WI38 (cell line): ENCODE data around the gene NLRP9.

Experiments
- H3K4me3 ChIP-seq: 2 replicates; pipeline ENCODE4 v1.5.1; 2011; ENCODE audit warnings: low read depth, mild to moderate bottlenecking, control low read depth, low read length
- CTCF ChIP-seq: IDR thresholded peaks from 2 replicates; pipeline ENCODE4 v1.5.1; 2012; ENCODE audit warnings: low read depth, mild to moderate bottlenecking, control low read depth, low read length

Gene NLRP9

GRCh38 chr19:55678121-55678671 is 60.0 kb downstream of the NLRP9 start:
- no peak overlapping the region for H3K4me3 ChIP-seq
- no peak for TF ChIP-seq CTCF

- no peak overlapping the region for H3K4me3 ChIP-seq
- TF ChIP-seq CTCF = no peak
These were observed 60.6 kb downstream of the NLRP9 start for GRCh38 chr19:55677572-55678028.

- TF ChIP-seq CTCF = no peak
- H3K4me3 ChIP-seq = no peak overlapping the region
These were observed 61.2 kb downstream of the NLRP9 start for GRCh38 chr19:55676889-55677505.

GRCh38 chr19:55676383-55676782 is 61.8 kb downstream of the NLRP9 start:
- peak overlapping the region; percentile 94 for H3K4me3 ChIP-seq

GRCh38 chr19:55675661-55676354 is 62.4 kb downstream of the NLRP9 start:
- TF ChIP-seq CTCF = no peak
- peak overlapping the region; percentile 94 for H3K4me3 ChIP-seq

More at GRCh38 chr19:55676383-55676782, 61.8 kb downstream of the NLRP9 start:
- no peak for TF ChIP-seq CTCF

GRCh38 chr19:55674841-55675660 is 63.2 kb downstream of the NLRP9 start, which contains the start of gene EPN1:
TSS of gene EPN1 (plus strand) at chr19:55675226. CDS start at chr19:55678628, 3,402 bp downstream.
- H3K4me3 ChIP-seq = peak within 1 kb of the TSS; percentile 94
- TF ChIP-seq CTCF = no peak

GRCh38 chr19:55674459-55674840 is 63.8 kb downstream of the NLRP9 start:
- H3K4me3 ChIP-seq = peak overlapping the region; percentile 94

More at GRCh38 chr19:55674459-55674840, 63.8 kb downstream of the NLRP9 start:
- TF ChIP-seq CTCF = no peak
